WTC11 (cell line): Measurements from ENCODE around the gene ITPR2.

Source experiments
- ARID4B ChIP-seq: sonication (generic); formaldehyde crosslinking; IDR thresholded peaks from 2 replicates; pipeline ENCODE4 v1.8.0; 2023; ENCODE audit warnings: missing genetic modification reagents, mild to moderate bottlenecking, borderline replicate concordance
- JUN ChIP-seq: sonication (generic); formaldehyde crosslinking; IDR thresholded peaks from 2 replicates; pipeline ENCODE4 v1.8.0; 2023; ENCODE audit warnings: mild to moderate bottlenecking, missing genetic modification reagents
- MXD4 ChIP-seq: fragments of 250-450 bp; sonication (Bioruptor Pico); IDR thresholded peaks from 2 replicates; pipeline ENCODE4 v1.8.0; 2021; ENCODE audit warnings: mild to moderate bottlenecking, moderate library complexity, borderline replicate concordance
- TF ChIP-seq, protein P1 (sequence below): fragments of 200-600 bp; IDR thresholded peaks from 2 replicates; pipeline ENCODE4 v1.8.0; 2022; ENCODE audit warnings: antibody characterized with exemption

DNA sequence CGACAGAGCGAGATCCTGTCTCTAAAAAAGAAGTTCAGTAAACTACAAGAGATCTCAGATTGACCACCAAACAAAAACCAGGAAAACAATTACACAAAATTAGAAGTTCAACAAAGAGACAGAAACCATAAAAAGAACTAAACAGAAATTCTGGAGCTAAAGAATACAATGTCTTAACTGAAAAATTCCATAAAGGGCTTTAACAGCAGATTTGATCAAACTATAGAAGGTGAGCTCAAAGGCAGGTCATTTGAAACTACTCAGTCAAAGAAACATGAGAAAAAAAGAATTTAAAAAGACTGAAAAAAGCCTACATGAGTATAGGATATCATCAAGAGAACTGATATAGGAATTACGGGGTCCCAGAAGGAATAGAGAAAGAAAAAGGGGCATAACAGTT is 71.2 kb downstream of the ITPR2 start:
- TF ChIP-seq MXD4 (CRISPR knock-in tag) (no peak), ARID4B (CRISPR knock-in tag) (no peak), JUN (no peak)
- TF ChIP-seq, protein P1, sequence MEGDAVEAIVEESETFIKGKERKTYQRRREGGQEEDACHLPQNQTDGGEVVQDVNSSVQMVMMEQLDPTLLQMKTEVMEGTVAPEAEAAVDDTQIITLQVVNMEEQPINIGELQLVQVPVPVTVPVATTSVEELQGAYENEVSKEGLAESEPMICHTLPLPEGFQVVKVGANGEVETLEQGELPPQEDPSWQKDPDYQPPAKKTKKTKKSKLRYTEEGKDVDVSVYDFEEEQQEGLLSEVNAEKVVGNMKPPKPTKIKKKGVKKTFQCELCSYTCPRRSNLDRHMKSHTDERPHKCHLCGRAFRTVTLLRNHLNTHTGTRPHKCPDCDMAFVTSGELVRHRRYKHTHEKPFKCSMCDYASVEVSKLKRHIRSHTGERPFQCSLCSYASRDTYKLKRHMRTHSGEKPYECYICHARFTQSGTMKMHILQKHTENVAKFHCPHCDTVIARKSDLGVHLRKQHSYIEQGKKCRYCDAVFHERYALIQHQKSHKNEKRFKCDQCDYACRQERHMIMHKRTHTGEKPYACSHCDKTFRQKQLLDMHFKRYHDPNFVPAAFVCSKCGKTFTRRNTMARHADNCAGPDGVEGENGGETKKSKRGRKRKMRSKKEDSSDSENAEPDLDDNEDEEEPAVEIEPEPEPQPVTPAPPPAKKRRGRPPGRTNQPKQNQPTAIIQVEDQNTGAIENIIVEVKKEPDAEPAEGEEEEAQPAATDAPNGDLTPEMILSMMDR = no peak
